ENCODE results near the gene DIS3L2.
A peak's percentile ranks its signal among the peaks of the same experiment; 100 is the strongest.

DIS3L2 gene

DNA sequence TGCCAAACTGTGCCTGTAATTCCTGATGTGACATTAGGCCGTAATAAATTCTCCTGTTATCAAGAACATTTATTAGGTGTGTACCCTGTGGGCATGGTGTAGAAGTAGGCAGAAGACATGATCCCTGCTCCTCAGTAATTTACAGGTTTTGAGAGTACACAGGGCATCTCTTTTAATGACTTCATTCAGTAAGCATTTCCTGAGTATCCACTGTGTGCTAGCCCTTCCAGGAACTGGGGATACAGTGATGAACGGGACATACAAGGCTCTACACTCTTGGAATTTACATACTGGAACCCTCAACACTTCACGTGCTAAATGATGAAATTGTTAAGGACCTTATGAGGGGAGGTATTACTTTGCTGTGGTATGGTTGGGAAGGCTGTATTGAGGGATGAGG lies 30.2 kb downstream of the DIS3L2 start:
- H3K36me3 ChIP-seq (ENCODE audit: low read depth) = no peaks in the 10 kb centered on the region
- no peak overlapping the region for H3K27ac ChIP-seq (ENCODE audit: poor library complexity, severe bottlenecking)
- H3K27me3 ChIP-seq (ENCODE audit: insufficient read depth, poor library complexity, severe bottlenecking) = no peaks in the 10 kb centered on the region
- no peak for DNase-seq (ENCODE audit: low spot score)
- H3K4me1 ChIP-seq (ENCODE audit: insufficient read depth, poor library complexity, severe bottlenecking) = peaks cover 9% of the 10 kb centered on the region
- H3K9me3 ChIP-seq (ENCODE audit: severe bottlenecking) = no peaks in the 10 kb centered on the region
- H3K4me3 ChIP-seq (ENCODE audit: severe bottlenecking) = no peak overlapping the region
- ATAC-seq (ENCODE audit: low read depth) = peak; percentile 68; the same call in 2 of the 3 replicates
- TF ChIP-seq, protein P1, sequence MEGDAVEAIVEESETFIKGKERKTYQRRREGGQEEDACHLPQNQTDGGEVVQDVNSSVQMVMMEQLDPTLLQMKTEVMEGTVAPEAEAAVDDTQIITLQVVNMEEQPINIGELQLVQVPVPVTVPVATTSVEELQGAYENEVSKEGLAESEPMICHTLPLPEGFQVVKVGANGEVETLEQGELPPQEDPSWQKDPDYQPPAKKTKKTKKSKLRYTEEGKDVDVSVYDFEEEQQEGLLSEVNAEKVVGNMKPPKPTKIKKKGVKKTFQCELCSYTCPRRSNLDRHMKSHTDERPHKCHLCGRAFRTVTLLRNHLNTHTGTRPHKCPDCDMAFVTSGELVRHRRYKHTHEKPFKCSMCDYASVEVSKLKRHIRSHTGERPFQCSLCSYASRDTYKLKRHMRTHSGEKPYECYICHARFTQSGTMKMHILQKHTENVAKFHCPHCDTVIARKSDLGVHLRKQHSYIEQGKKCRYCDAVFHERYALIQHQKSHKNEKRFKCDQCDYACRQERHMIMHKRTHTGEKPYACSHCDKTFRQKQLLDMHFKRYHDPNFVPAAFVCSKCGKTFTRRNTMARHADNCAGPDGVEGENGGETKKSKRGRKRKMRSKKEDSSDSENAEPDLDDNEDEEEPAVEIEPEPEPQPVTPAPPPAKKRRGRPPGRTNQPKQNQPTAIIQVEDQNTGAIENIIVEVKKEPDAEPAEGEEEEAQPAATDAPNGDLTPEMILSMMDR (IDR thresholded peaks at IDR 0.05; ENCODE audit: poor library complexity, severe bottlenecking) = no peak

DNA sequence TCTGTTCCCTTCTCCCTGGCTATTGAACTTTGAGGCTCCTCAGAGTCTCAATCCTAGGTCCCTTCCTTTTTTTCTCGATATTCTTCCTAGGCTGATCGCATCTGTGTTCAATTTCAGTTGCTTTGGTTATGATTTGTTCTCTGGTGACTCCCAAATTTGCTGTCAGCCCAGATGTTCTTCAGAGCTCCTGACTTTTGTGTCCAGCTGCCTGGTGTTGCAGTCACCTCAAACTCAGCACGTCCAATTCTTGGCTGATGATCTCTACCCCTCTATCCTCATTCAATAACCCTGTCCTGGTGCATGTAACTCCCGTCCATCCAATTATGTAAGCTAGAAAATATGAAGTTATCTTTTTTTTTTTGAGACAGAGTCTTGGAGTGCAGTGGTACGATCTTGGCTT lies 31.4 kb downstream of the DIS3L2 start:
- ATAC-seq (ENCODE audit: low read depth) = no peak
- Histone ChIP-seq H3K4me1 (ENCODE audit: insufficient read depth, poor library complexity, severe bottlenecking) (peaks cover 9% of the 10 kb centered on the region), H3K36me3 (ENCODE audit: low read depth) (no peaks in the 10 kb centered on the region), H3K27me3 (ENCODE audit: insufficient read depth, poor library complexity, severe bottlenecking) (no peaks in the 10 kb centered on the region), H3K4me3 (ENCODE audit: severe bottlenecking) (no peak overlapping the region), H3K9me3 (ENCODE audit: severe bottlenecking) (no peaks in the 10 kb centered on the region), H3K27ac (ENCODE audit: poor library complexity, severe bottlenecking) (no peak overlapping the region)
- TF ChIP-seq, protein P1 (IDR thresholded peaks at IDR 0.05; ENCODE audit: poor library complexity, severe bottlenecking) = no peak
- no peak for DNase-seq (ENCODE audit: low spot score)

DNA sequence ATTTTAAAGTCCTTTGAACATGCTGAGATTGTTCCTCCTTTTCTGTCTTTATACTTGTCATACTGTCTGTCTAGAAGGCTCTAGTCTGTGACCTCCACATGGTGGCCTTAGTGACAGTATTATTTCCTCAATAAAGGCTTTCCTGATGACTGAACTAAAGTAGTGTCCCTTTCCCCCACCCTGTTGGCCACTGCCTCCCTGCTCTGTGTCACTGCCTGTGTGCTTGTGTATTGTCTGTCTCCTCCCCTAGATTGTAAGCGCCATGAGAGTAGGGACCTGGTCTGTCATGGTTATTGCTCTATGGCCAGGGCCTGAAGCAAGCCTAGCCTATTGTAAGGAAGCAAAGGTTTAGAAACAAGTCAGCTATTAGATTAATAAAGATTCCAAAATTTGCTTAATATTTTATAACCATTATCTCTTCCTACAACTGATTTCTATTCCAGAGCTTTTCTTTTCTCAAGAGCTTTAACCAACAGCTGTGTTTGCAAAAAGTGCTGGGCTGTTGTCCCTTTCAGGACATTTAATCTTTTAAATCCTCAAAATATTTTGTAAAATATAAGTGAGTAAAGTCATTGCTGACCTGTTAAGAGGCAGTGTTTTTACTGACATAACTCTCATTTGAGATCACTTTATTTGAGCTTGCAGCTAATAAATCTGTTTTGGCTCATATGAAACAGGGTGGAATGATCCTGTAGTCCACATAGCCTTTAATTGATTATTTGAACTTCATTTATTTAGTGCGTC lies 35.5 kb downstream of the DIS3L2 start:
- H3K36me3 ChIP-seq (ENCODE audit: low read depth) = no peaks in the 10 kb centered on the region
- ATAC-seq (ENCODE audit: low read depth) = no peak
- H3K4me3 ChIP-seq (ENCODE audit: severe bottlenecking) = no peak overlapping the region
- no peak for DNase-seq (ENCODE audit: low spot score)
- peaks cover under 1% of the 10 kb centered on the region for H3K4me1 ChIP-seq (ENCODE audit: insufficient read depth, poor library complexity, severe bottlenecking)
- no peaks in the 10 kb centered on the region for H3K27me3 ChIP-seq (ENCODE audit: insufficient read depth, poor library complexity, severe bottlenecking)
- TF ChIP-seq, protein P1 (IDR thresholded peaks at IDR 0.05; ENCODE audit: poor library complexity, severe bottlenecking) = no peak
- no peaks in the 10 kb centered on the region for H3K9me3 ChIP-seq (ENCODE audit: severe bottlenecking)
- no peak overlapping the region for H3K27ac ChIP-seq (ENCODE audit: poor library complexity, severe bottlenecking)

DNA sequence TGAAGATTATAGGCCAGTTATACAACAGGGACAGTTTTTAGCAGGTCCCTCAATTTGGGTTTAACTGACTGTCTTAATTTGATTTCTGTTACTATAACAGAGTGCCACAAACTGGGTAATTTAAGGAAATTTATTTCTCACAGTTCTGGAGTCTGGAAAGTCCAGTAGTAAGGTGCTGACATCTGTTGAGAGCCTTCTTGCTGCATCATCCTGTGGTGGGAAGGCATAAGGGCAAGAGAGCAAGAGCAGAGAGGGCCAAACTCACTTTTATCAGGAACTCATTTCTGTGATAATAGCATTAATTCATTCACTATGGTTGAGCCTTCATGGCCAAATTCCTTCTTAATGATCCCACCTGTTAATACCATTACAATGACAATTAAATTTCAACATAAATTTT lies 36.5 kb downstream of the DIS3L2 start:
- H3K27me3 ChIP-seq (ENCODE audit: insufficient read depth, poor library complexity, severe bottlenecking) = no peaks in the 10 kb centered on the region
- DNase-seq (ENCODE audit: low spot score) = no peak
- H3K9me3 ChIP-seq (ENCODE audit: severe bottlenecking) = no peaks in the 10 kb centered on the region
- H3K4me3 ChIP-seq (ENCODE audit: severe bottlenecking) = no peak overlapping the region
- no peak for ATAC-seq (ENCODE audit: low read depth)
- H3K27ac ChIP-seq (ENCODE audit: poor library complexity, severe bottlenecking) = no peak overlapping the region
- H3K4me1 ChIP-seq (ENCODE audit: insufficient read depth, poor library complexity, severe bottlenecking) = no peaks in the 10 kb centered on the region
- H3K36me3 ChIP-seq (ENCODE audit: low read depth) = no peaks in the 10 kb centered on the region
- TF ChIP-seq, protein P1 (IDR thresholded peaks at IDR 0.05; ENCODE audit: poor library complexity, severe bottlenecking) = no peak

DNA sequence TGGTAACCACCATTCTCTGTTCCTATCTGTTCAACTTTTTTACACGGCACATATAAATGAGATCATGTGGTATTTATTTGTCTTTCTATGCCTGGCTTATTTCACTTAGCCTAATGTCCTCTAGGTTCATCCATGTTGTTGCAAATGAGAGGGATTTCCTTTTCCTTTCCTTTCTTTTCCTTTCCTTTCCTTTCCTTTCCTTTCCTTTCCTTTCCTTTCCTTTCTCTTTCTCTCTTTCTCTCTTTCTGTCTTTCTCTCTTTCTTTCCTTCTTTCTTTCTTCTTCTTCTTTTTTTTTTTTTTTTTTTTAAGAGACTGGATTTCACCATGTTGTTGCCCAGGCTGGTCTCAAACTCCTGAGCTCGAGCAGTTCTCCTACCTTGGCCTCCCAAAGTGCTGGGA lies 38.9 kb downstream of the DIS3L2 start:
- Histone ChIP-seq H3K27ac (ENCODE audit: poor library complexity, severe bottlenecking) (no peak overlapping the region), H3K27me3 (ENCODE audit: insufficient read depth, poor library complexity, severe bottlenecking) (no peaks in the 10 kb centered on the region), H3K9me3 (ENCODE audit: severe bottlenecking) (no peaks in the 10 kb centered on the region), H3K36me3 (ENCODE audit: low read depth) (no peaks in the 10 kb centered on the region), H3K4me1 (ENCODE audit: insufficient read depth, poor library complexity, severe bottlenecking) (no peaks in the 10 kb centered on the region), H3K4me3 (ENCODE audit: severe bottlenecking) (no peak overlapping the region)
- TF ChIP-seq, protein P1 (IDR thresholded peaks at IDR 0.05; ENCODE audit: poor library complexity, severe bottlenecking) = no peak
- ATAC-seq (ENCODE audit: low read depth) (no peak), DNase-seq (ENCODE audit: low spot score) (no peak)
